Erythroblast (primary cell): ENCODE data around the gene RRM2.

Source experiments
- GATA1 ChIP-seq: IDR thresholded peaks from 2 replicates; pipeline ENCODE4 v1.6.1; 2011; ENCODE audit warnings: low read depth, mild to moderate bottlenecking, control low read depth, low read length, moderate library complexity
- POLR2A ChIP-seq: IDR thresholded peaks from 2 replicates; pipeline ENCODE4 v1.6.1; 2011; ENCODE audit warnings: mild to moderate bottlenecking, low read length

- TF ChIP-seq POLR2A (no peak), GATA1 (no peak)
These were observed 35.6 kb upstream of the RRM2 start for GRCh38 chr2:10086950-10087349.
